ENCODE results near the gene TAS2R40.

DNA sequence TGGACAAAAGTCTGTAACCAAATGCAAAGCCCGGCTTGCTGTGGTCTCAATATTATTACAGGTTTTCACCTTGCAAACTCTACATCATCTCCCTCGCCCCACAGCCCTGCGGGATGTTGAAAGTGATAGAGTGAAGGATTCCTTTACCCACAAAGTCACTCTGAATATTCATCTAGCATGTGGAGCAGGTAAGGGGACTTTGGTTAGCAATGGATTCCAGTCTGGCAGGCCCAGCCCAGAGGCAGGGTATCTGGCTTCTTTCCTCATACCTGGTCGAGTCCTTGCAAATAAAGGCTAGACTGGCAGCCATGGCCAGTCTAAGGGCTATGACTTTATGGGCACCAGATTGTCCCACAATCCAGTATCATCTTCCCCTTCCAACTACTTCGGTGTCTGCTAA lies 3.2 kb downstream of the TAS2R40 start:
- TF ChIP-seq GLIS3 (CRISPR knock-in tag; IDR thresholded peaks at IDR 0.05) = no peak
- TF ChIP-seq, protein P1, sequence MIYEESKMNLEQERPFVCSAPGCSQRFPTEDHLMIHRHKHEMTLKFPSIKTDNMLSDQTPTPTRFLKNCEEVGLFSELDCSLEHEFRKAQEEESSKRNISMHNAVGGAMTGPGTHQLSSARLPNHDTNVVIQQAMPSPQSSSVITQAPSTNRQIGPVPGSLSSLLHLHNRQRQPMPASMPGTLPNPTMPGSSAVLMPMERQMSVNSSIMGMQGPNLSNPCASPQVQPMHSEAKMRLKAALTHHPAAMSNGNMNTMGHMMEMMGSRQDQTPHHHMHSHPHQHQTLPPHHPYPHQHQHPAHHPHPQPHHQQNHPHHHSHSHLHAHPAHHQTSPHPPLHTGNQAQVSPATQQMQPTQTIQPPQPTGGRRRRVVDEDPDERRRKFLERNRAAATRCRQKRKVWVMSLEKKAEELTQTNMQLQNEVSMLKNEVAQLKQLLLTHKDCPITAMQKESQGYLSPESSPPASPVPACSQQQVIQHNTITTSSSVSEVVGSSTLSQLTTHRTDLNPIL (CRISPR knock-in tag; IDR thresholded peaks at IDR 0.05; ENCODE audit: low read depth) = no peak
- TF ChIP-seq, protein P2, sequence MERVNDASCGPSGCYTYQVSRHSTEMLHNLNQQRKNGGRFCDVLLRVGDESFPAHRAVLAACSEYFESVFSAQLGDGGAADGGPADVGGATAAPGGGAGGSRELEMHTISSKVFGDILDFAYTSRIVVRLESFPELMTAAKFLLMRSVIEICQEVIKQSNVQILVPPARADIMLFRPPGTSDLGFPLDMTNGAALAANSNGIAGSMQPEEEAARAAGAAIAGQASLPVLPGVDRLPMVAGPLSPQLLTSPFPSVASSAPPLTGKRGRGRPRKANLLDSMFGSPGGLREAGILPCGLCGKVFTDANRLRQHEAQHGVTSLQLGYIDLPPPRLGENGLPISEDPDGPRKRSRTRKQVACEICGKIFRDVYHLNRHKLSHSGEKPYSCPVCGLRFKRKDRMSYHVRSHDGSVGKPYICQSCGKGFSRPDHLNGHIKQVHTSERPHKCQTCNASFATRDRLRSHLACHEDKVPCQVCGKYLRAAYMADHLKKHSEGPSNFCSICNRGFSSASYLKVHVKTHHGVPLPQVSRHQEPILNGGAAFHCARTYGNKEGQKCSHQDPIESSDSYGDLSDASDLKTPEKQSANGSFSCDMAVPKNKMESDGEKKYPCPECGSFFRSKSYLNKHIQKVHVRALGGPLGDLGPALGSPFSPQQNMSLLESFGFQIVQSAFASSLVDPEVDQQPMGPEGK (CRISPR knock-in tag; IDR thresholded peaks at IDR 0.05; ENCODE audit: borderline replicate concordance) = no peak
- TF ChIP-seq ZFP3 (CRISPR knock-in tag; IDR thresholded peaks at IDR 0.05) = no peak
- TF ChIP-seq, protein P3, sequence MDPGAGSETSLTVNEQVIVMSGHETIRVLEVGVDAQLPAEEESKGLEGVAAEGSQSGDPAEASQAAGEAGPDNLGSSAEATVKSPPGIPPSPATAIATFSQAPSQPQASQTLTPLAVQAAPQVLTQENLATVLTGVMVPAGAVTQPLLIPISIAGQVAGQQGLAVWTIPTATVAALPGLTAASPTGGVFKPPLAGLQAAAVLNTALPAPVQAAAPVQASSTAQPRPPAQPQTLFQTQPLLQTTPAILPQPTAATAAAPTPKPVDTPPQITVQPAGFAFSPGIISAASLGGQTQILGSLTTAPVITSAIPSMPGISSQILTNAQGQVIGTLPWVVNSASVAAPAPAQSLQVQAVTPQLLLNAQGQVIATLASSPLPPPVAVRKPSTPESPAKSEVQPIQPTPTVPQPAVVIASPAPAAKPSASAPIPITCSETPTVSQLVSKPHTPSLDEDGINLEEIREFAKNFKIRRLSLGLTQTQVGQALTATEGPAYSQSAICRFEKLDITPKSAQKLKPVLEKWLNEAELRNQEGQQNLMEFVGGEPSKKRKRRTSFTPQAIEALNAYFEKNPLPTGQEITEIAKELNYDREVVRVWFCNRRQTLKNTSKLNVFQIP (CRISPR knock-in tag; IDR thresholded peaks at IDR 0.05; ENCODE audit: borderline replicate concordance, low read depth) = no peak
- no peak for TF ChIP-seq ZNF565 (CRISPR knock-in tag; conservative IDR thresholded peaks at IDR 0.05; ENCODE audit: low read depth)
- TF ChIP-seq CSDC2 (CRISPR knock-in tag; IDR thresholded peaks at IDR 0.05) = no peak
- no peak for TF ChIP-seq OSR1 (CRISPR knock-in tag; IDR thresholded peaks at IDR 0.05)
- TF ChIP-seq ZFP30 (CRISPR knock-in tag; IDR thresholded peaks at IDR 0.05) = no peak
- TF ChIP-seq PPARA (CRISPR knock-in tag; IDR thresholded peaks at IDR 0.05; ENCODE audit: borderline replicate concordance) = no peak
- no peak for TF ChIP-seq RARB (CRISPR knock-in tag; IDR thresholded peaks at IDR 0.05)
- no peak for TF ChIP-seq ESRRG (CRISPR knock-in tag; IDR thresholded peaks at IDR 0.05)
